Measurements from ENCODE around the gene VPS45.
"Not testable (repeated sequence)": the region's sequence is repeated elsewhere in the genome, so short reads cannot be mapped to it uniquely, and the experiment has no call there.

The VPS45 gene

DNA sequence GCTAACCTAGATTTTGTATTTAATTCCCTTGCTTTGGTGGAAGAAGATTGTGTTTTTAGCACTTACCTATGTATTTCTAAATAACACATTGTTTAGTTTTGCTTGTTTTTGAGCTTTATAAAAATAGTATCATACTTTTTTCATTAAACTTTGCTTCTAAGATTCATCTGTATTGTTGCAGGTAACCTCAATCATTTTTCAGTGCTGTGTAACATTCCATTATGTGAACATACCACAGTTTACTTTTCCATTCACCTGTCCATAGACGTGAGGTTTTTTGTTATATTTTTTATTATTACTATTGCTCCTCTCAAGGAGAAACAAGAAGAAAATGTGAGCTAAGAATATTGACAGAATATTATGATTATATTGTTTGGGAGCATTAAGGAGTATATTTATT is 67.0 kb downstream of the VPS45 start:
- Histone ChIP-seq H3K36me3 (ENCODE audit: control insufficient read depth, insufficient read depth, low read length) (no peaks in the 10 kb centered on the region), H3K9me3 (ENCODE audit: control insufficient read depth, insufficient read depth, low read length) (no peaks in the 10 kb centered on the region), H3K27me3 (ENCODE audit: control insufficient read depth, insufficient read depth, low read length) (no peaks in the 10 kb centered on the region), H3K4me1 (ENCODE audit: control insufficient read depth, insufficient read depth, low read length) (no peaks in the 10 kb centered on the region), H3K9ac (ENCODE audit: low read depth, low read length) (no peak overlapping the region), H3K4me3 (ENCODE audit: low read depth, low read length) (no peak overlapping the region)

- not testable (repeated sequence) for H3K9ac ChIP-seq (ENCODE audit: low read depth, low read length); H3K4me3 ChIP-seq (ENCODE audit: low read depth, low read length); H3K9me3 ChIP-seq (ENCODE audit: control insufficient read depth, insufficient read depth, low read length); H3K4me1 ChIP-seq (ENCODE audit: control insufficient read depth, insufficient read depth, low read length); H3K36me3 ChIP-seq (ENCODE audit: control insufficient read depth, insufficient read depth, low read length); H3K27me3 ChIP-seq (ENCODE audit: control insufficient read depth, insufficient read depth, low read length)
These were observed 67.8 kb downstream of the VPS45 start for GRCh38 chr1:150135400-150135799.

DNA sequence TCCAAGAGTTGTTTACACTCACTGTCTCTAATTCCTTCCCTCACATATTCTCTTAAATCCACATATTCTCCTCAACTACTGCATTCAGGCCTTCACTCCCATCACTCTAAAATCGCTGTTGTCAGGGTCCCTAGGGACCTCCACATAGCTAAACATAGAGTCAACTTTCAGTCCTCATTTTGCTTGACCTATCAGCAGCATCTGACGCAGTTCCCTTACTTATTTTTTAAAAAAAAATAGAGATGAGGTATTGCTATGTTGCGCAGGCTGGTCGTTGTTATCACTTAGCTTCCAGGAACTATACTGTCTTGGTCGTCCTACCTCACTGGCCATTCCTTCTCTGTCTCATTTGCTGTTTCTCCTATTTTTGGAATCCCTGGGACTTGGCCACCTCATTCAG is 70.5 kb downstream of the VPS45 start:
- no peaks in the 10 kb centered on the region for H3K4me1 ChIP-seq (ENCODE audit: control insufficient read depth, insufficient read depth, low read length)
- H3K9ac ChIP-seq (ENCODE audit: low read depth, low read length), result no peak overlapping the region
- no peak overlapping the region for H3K4me3 ChIP-seq (ENCODE audit: low read depth, low read length)
- H3K27me3 ChIP-seq (ENCODE audit: control insufficient read depth, insufficient read depth, low read length), result no peaks in the 10 kb centered on the region
- H3K9me3 ChIP-seq (ENCODE audit: control insufficient read depth, insufficient read depth, low read length), result no peaks in the 10 kb centered on the region
- H3K36me3 ChIP-seq (ENCODE audit: control insufficient read depth, insufficient read depth, low read length), result no peaks in the 10 kb centered on the region

DNA sequence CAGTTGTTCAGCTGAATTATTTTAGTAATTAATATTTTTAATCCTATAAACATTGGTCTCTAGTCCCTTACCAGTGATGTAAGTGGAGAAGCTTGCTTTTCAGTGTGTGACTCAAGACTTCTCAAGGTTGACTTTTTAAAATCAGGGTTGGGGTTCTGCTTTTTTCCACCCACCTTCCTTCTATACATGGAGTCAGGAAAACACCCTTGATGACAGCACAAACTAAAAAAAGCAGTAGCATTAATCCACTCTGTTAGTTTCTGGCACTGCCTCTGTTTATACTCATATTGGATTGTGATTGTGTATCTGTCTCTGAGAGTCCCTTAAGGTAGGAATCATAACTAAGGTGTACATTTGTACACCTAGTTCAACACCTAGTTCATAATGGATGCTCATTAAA is 73.9 kb downstream of the VPS45 start:
- H3K36me3 ChIP-seq (ENCODE audit: control insufficient read depth, insufficient read depth, low read length), result no peaks in the 10 kb centered on the region
- no peaks in the 10 kb centered on the region for H3K27me3 ChIP-seq (ENCODE audit: control insufficient read depth, insufficient read depth, low read length)
- no peak overlapping the region for H3K4me3 ChIP-seq (ENCODE audit: low read depth, low read length)
- no peaks in the 10 kb centered on the region for H3K4me1 ChIP-seq (ENCODE audit: control insufficient read depth, insufficient read depth, low read length)
- H3K9ac ChIP-seq (ENCODE audit: low read depth, low read length), result no peak overlapping the region
- no peaks in the 10 kb centered on the region for H3K9me3 ChIP-seq (ENCODE audit: control insufficient read depth, insufficient read depth, low read length)

GRCh38 chr1:150142083-150142482 is 74.5 kb downstream of the VPS45 start:
- Histone ChIP-seq H3K9me3 (ENCODE audit: control insufficient read depth, insufficient read depth, low read length) (no peaks in the 10 kb centered on the region), H3K4me3 (ENCODE audit: low read depth, low read length) (no peak overlapping the region), H3K27me3 (ENCODE audit: control insufficient read depth, insufficient read depth, low read length) (peaks cover 2% of the 10 kb centered on the region), H3K36me3 (ENCODE audit: control insufficient read depth, insufficient read depth, low read length) (no peaks in the 10 kb centered on the region), H3K9ac (ENCODE audit: low read depth, low read length) (no peak overlapping the region), H3K4me1 (ENCODE audit: control insufficient read depth, insufficient read depth, low read length) (no peaks in the 10 kb centered on the region)

- Histone ChIP-seq H3K9me3 (ENCODE audit: control insufficient read depth, insufficient read depth, low read length) (no peaks in the 10 kb centered on the region), H3K4me1 (ENCODE audit: control insufficient read depth, insufficient read depth, low read length) (no peaks in the 10 kb centered on the region), H3K27me3 (ENCODE audit: control insufficient read depth, insufficient read depth, low read length) (peaks cover 20% of the 10 kb centered on the region), H3K4me3 (ENCODE audit: low read depth, low read length) (no peak overlapping the region), H3K9ac (ENCODE audit: low read depth, low read length) (no peak overlapping the region), H3K36me3 (ENCODE audit: control insufficient read depth, insufficient read depth, low read length) (no peaks in the 10 kb centered on the region)
These were observed 77.0 kb downstream of the VPS45 start for GRCh38 chr1:150144606-150145005.

DNA sequence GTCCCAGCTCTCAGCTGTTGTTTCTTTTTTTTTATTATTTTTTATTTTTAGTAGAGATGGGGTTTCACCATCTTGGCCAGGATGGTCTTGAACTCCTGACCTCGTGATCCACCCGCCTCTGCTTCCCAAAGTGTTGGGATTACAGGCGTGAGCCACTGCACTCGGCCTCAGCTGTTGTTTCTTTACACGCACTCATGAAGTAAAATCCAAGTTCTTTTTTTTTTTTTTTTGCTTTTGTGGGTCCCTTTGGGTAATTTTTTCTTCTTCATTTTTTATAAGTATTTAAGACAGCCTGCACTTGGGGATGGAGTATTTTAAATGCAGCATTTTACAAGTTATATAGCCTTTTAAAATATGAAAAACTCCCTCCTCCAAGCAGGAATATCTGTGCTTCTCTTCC is 78.4 kb downstream of the VPS45 start:
- H3K4me3 ChIP-seq (ENCODE audit: low read depth, low read length); H3K36me3 ChIP-seq (ENCODE audit: control insufficient read depth, insufficient read depth, low read length); H3K9ac ChIP-seq (ENCODE audit: low read depth, low read length); H3K4me1 ChIP-seq (ENCODE audit: control insufficient read depth, insufficient read depth, low read length); H3K9me3 ChIP-seq (ENCODE audit: control insufficient read depth, insufficient read depth, low read length): not testable (repeated sequence)
- peaks cover 24% of the 10 kb centered on the region for H3K27me3 ChIP-seq (ENCODE audit: control insufficient read depth, insufficient read depth, low read length)

DNA sequence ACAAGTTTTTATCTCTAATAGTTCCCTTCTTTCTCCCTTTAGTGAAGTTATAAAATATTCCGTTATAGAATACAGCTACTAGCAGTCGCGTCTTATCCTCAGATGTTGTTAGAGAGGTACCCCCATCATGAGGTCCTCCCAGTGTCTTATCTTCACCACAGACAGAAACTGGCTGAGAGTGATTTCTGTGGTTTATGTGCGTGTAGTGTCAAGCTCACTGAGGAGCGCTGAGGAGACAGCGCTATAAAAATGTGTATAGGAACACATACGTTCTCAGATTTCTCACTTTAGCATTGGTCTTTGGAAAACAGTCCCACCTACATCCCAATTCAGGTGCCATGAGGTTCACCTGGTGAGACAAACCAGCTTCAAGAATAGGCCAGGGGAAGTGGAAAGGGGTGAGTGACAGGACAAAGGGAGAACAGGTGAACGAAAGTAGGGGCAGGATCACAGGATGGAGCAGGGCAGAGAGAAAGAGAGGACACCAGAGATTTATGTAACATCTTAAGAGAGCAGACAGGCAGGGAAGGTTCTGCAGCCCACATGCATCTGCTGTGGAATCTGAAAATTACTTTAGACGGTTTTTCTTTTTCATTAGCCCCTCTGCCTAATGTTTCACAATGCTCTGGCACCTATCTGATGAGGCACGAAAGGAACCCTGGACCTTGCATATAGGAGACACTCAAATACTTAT is 79.4 kb downstream of the VPS45 start:
- Histone ChIP-seq H3K4me1 (ENCODE audit: control insufficient read depth, insufficient read depth, low read length) (peaks cover under 1% of the 10 kb centered on the region), H3K27me3 (ENCODE audit: control insufficient read depth, insufficient read depth, low read length) (peaks cover 26% of the 10 kb centered on the region), H3K9me3 (ENCODE audit: control insufficient read depth, insufficient read depth, low read length) (no peaks in the 10 kb centered on the region), H3K9ac (ENCODE audit: low read depth, low read length) (no peak overlapping the region), H3K36me3 (ENCODE audit: control insufficient read depth, insufficient read depth, low read length) (no peaks in the 10 kb centered on the region), H3K4me3 (ENCODE audit: low read depth, low read length) (no peak overlapping the region)

DNA sequence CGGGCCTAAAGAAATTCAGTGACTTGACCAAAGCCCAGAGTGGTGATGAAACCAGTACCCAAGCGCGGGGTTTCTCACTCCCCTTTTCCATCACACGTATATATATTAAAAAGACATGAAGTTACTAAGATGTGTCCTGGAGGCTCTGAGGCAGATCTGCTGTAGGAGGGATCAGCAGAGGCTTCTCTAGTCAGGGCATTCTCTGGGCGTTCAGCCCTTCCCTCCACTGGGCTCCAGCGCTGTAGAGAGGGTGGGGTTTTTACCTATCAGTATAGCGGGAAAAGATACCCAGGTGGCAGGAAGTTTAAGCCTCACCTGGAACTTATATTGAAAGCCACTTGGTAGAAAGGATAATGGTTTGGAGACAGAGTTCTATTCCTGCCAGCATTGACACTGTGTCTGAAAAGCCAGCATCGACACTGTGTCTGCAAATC is 81.3 kb downstream of the VPS45 start:
- H3K27me3 ChIP-seq (ENCODE audit: control insufficient read depth, insufficient read depth, low read length), result peaks cover 26% of the 10 kb centered on the region
- H3K4me3 ChIP-seq (ENCODE audit: low read depth, low read length), result peak overlapping the region; percentile 76
- peaks cover 3% of the 10 kb centered on the region for H3K36me3 ChIP-seq (ENCODE audit: control insufficient read depth, insufficient read depth, low read length)
- H3K4me1 ChIP-seq (ENCODE audit: control insufficient read depth, insufficient read depth, low read length), result peaks cover 3% of the 10 kb centered on the region
- no peak overlapping the region for H3K9ac ChIP-seq (ENCODE audit: low read depth, low read length)
- no peaks in the 10 kb centered on the region for H3K9me3 ChIP-seq (ENCODE audit: control insufficient read depth, insufficient read depth, low read length)

- Histone ChIP-seq H3K9ac (ENCODE audit: low read depth, low read length) (peak within 1 kb of the TSS; percentile 47), H3K4me3 (ENCODE audit: low read depth, low read length) (peak within 1 kb of the TSS; percentile 82), H3K27me3 (ENCODE audit: control insufficient read depth, insufficient read depth, low read length) (peaks cover 26% of the 10 kb centered on the region), H3K4me1 (ENCODE audit: control insufficient read depth, insufficient read depth, low read length) (peaks cover 3% of the 10 kb centered on the region), H3K36me3 (ENCODE audit: control insufficient read depth, insufficient read depth, low read length) (peaks cover 8% of the 10 kb centered on the region), H3K9me3 (ENCODE audit: control insufficient read depth, insufficient read depth, low read length) (no peaks in the 10 kb centered on the region)
These were observed 81.9 kb downstream of the VPS45 start, which contains the start of gene PLEKHO1 for GRCh38 chr1:150149271-150150132. TSS of gene PLEKHO1 (plus strand) at chr1:150149916. CDS start at chr1:150150258, 342 bp downstream.

DNA sequence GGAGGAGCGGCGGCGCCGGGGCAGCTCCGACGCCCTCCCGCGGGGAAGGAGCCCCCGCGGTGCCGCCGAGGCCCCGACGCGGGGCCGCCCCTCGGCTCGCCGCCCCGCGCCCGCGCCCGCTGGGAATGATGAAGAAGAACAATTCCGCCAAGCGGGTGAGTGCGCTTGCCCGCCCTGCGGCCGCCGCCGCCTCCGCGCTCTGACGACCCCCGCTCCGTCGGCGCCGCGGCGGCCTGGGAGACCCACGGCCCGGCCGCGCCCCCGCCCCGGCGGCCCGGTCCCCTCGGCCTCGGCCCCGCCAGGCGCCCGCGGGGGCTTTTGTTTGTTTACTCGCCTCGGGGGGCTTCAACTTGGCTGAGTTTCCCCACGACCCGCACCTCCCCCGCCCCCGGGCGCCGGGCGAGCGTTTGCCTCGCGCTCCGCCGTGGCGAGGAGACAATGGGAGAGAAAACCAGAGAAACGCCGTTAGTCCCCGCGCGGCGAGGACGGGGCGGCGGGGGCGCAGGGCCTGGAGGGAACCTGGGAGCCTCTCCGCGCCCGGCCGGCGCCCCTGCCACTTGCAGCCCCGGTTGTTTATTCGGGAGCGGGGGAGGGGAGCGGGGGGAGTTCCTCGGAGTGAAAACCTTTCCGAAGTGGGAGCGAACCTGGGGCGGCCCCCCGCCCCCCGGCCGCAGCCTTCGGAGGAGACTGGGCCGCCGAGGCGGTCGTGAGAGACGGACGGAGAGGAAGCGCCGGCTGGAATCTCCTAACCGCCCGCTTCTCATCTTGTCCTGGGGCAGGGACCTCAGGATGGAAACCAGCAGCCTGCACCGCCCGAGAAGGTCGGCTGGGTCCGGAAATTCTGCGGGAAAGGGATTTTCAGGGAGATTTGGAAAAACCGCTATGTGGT is 82.8 kb downstream of the VPS45 start:
- Histone ChIP-seq H3K27me3 (ENCODE audit: control insufficient read depth, insufficient read depth, low read length) (peaks cover 26% of the 10 kb centered on the region), H3K9me3 (ENCODE audit: control insufficient read depth, insufficient read depth, low read length) (no peaks in the 10 kb centered on the region), H3K4me3 (ENCODE audit: low read depth, low read length) (peak overlapping the region; percentile 82), H3K4me1 (ENCODE audit: control insufficient read depth, insufficient read depth, low read length) (peaks cover 3% of the 10 kb centered on the region), H3K9ac (ENCODE audit: low read depth, low read length) (peak overlapping the region; percentile 47), H3K36me3 (ENCODE audit: control insufficient read depth, insufficient read depth, low read length) (peaks cover 8% of the 10 kb centered on the region)
